ENCODE data around the gene CCDC47. TPM values are rescaled to one million over a fixed set of nuclear protein-coding genes. Genes with fewer than 3 reads are reported as not detected.

CCDC47 gene
- total and polyA plus RNA-seq, 2 experiments from 2014 or later: 38.5 to 61.9 TPM

DNA sequence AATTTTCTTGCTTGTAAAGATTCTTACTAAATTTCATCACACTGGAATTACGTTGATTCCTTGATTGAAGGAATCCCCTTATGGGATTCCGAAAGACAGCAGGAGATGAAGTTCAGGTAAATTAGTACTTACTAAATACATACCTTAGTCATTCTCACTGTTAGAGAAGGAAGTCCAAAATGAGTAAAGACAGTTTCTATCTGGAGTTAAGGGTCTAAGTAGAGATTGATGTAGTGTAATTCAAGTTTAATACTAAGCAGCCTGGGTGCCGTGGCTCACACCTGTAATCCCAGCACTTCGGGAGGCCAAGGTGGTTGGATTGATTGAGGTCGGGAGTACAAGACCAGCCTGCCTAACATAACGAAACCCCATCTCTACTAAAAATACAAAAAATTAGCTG lies 10.1 kb upstream of the CCDC47 start:
- no peak overlapping the region for H3K27ac ChIP-seq (ENCODE audit: low read depth)
- H2AFZ ChIP-seq: no peak overlapping the region
- Mint-ChIP-seq H3K4me3 (no peak overlapping the region), H3K27me3 (ENCODE audit: insufficient read depth, low read depth, poor library complexity) (no peaks in the 10 kb centered on the region), H3K4me1 (peaks cover 8% of the 10 kb centered on the region; the same call in 2 of the 3 replicates), H3K36me3 (ENCODE audit: low read depth) (peaks cover 52% of the 10 kb centered on the region), H3K9me3 (no peaks in the 10 kb centered on the region; the same call in 2 of the 3 replicates), H3K27ac (no peak overlapping the region)
- 0 out of 2 replicates have a peak, but pooled peaks cover 6% of the 10 kb centered on the region for H3F3A ChIP-seq (replicated peaks; ENCODE audit: low read depth)
- no peaks in the 10 kb centered on the region for H3K27me3 ChIP-seq (ENCODE audit: insufficient read depth)
- peaks cover 79% of the 10 kb centered on the region for H4K20me1 ChIP-seq (replicated peaks; ENCODE audit: insufficient read depth)
- TF ChIP-seq NANOG (IDR thresholded peaks at IDR 0.05; ENCODE audit: borderline replicate concordance) (no peak), CREB1 (CRISPR knock-in tag; IDR thresholded peaks at IDR 0.05; ENCODE audit: low read depth) (no peak), EZH2phosphoT487 (IDR thresholded peaks at IDR 0.05; ENCODE audit: unreplicated experiment) (no peak), ZNF331 (CRISPR knock-in tag; IDR thresholded peaks at IDR 0.05; ENCODE audit: low read depth) (no peak), EZH2 (IDR thresholded peaks at IDR 0.05; ENCODE audit: low read depth, unreplicated experiment) (no peak), ZNF114 (CRISPR knock-in tag; IDR thresholded peaks at IDR 0.05) (no peak), JUNB (IDR thresholded peaks at IDR 0.05; ENCODE audit: unreplicated experiment) (no peak), STAT1 (IDR thresholded peaks at IDR 0.05; ENCODE audit: unreplicated experiment) (no peak)
- TF ChIP-seq, protein P1, sequence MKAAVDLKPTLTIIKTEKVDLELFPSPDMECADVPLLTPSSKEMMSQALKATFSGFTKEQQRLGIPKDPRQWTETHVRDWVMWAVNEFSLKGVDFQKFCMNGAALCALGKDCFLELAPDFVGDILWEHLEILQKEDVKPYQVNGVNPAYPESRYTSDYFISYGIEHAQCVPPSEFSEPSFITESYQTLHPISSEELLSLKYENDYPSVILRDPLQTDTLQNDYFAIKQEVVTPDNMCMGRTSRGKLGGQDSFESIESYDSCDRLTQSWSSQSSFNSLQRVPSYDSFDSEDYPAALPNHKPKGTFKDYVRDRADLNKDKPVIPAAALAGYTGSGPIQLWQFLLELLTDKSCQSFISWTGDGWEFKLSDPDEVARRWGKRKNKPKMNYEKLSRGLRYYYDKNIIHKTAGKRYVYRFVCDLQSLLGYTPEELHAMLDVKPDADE (IDR thresholded peaks at IDR 0.05): no peak
- TF ChIP-seq, protein P2, sequence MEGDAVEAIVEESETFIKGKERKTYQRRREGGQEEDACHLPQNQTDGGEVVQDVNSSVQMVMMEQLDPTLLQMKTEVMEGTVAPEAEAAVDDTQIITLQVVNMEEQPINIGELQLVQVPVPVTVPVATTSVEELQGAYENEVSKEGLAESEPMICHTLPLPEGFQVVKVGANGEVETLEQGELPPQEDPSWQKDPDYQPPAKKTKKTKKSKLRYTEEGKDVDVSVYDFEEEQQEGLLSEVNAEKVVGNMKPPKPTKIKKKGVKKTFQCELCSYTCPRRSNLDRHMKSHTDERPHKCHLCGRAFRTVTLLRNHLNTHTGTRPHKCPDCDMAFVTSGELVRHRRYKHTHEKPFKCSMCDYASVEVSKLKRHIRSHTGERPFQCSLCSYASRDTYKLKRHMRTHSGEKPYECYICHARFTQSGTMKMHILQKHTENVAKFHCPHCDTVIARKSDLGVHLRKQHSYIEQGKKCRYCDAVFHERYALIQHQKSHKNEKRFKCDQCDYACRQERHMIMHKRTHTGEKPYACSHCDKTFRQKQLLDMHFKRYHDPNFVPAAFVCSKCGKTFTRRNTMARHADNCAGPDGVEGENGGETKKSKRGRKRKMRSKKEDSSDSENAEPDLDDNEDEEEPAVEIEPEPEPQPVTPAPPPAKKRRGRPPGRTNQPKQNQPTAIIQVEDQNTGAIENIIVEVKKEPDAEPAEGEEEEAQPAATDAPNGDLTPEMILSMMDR (conservative IDR thresholded peaks at IDR 0.05; ENCODE audit: low read depth in 2 of 2): no peak
- TF ChIP-seq, protein P3, sequence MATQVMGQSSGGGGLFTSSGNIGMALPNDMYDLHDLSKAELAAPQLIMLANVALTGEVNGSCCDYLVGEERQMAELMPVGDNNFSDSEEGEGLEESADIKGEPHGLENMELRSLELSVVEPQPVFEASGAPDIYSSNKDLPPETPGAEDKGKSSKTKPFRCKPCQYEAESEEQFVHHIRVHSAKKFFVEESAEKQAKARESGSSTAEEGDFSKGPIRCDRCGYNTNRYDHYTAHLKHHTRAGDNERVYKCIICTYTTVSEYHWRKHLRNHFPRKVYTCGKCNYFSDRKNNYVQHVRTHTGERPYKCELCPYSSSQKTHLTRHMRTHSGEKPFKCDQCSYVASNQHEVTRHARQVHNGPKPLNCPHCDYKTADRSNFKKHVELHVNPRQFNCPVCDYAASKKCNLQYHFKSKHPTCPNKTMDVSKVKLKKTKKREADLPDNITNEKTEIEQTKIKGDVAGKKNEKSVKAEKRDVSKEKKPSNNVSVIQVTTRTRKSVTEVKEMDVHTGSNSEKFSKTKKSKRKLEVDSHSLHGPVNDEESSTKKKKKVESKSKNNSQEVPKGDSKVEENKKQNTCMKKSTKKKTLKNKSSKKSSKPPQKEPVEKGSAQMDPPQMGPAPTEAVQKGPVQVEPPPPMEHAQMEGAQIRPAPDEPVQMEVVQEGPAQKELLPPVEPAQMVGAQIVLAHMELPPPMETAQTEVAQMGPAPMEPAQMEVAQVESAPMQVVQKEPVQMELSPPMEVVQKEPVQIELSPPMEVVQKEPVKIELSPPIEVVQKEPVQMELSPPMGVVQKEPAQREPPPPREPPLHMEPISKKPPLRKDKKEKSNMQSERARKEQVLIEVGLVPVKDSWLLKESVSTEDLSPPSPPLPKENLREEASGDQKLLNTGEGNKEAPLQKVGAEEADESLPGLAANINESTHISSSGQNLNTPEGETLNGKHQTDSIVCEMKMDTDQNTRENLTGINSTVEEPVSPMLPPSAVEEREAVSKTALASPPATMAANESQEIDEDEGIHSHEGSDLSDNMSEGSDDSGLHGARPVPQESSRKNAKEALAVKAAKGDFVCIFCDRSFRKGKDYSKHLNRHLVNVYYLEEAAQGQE (IDR thresholded peaks at IDR 0.05; ENCODE audit: unreplicated experiment): no peak
- TF ChIP-seq, protein P4, sequence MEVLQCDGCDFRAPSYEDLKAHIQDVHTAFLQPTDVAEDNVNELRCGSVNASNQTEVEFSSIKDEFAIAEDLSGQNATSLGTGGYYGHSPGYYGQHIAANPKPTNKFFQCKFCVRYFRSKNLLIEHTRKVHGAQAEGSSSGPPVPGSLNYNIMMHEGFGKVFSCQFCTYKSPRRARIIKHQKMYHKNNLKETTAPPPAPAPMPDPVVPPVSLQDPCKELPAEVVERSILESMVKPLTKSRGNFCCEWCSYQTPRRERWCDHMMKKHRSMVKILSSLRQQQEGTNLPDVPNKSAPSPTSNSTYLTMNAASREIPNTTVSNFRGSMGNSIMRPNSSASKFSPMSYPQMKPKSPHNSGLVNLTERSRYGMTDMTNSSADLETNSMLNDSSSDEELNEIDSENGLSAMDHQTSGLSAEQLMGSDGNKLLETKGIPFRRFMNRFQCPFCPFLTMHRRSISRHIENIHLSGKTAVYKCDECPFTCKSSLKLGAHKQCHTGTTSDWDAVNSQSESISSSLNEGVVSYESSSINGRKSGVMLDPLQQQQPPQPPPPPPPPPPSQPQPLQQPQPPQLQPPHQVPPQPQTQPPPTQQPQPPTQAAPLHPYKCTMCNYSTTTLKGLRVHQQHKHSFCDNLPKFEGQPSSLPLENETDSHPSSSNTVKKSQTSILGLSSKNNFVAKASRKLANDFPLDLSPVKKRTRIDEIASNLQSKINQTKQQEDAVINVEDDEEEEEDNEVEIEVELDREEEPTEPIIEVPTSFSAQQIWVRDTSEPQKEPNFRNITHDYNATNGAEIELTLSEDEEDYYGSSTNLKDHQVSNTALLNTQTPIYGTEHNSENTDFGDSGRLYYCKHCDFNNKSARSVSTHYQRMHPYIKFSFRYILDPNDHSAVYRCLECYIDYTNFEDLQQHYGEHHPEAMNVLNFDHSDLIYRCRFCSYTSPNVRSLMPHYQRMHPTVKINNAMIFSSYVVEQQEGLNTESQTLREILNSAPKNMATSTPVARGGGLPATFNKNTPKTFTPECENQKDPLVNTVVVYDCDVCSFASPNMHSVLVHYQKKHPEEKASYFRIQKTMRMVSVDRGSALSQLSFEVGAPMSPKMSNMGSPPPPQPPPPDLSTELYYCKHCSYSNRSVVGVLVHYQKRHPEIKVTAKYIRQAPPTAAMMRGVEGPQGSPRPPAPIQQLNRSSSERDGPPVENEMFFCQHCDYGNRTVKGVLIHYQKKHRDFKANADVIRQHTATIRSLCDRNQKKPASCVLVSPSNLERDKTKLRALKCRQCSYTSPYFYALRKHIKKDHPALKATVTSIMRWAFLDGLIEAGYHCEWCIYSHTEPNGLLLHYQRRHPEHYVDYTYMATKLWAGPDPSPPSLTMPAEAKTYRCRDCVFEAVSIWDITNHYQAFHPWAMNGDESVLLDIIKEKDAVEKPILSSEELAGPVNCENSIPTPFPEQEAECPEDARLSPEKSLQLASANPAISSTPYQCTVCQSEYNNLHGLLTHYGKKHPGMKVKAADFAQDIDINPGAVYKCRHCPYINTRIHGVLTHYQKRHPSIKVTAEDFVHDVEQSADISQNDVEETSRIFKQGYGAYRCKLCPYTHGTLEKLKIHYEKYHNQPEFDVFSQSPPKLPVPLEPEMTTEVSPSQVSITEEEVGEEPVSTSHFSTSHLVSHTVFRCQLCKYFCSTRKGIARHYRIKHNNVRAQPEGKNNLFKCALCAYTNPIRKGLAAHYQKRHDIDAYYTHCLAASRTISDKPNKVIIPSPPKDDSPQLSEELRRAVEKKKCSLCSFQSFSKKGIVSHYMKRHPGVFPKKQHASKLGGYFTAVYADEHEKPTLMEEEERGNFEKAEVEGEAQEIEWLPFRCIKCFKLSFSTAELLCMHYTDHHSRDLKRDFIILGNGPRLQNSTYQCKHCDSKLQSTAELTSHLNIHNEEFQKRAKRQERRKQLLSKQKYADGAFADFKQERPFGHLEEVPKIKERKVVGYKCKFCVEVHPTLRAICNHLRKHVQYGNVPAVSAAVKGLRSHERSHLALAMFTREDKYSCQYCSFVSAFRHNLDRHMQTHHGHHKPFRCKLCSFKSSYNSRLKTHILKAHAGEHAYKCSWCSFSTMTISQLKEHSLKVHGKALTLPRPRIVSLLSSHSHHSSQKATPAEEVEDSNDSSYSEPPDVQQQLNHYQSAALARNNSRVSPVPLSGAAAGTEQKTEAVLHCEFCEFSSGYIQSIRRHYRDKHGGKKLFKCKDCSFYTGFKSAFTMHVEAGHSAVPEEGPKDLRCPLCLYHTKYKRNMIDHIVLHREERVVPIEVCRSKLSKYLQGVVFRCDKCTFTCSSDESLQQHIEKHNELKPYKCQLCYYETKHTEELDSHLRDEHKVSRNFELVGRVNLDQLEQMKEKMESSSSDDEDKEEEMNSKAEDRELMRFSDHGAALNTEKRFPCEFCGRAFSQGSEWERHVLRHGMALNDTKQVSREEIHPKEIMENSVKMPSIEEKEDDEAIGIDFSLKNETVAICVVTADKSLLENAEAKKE (CRISPR knock-in tag; IDR thresholded peaks at IDR 0.05): no peak
- no peaks in the 10 kb centered on the region for H3K9me2 ChIP-seq (ENCODE audit: insufficient read depth)
- peaks cover 100% of the 10 kb centered on the region for H3K79me2 ChIP-seq (replicated peaks; ENCODE audit: insufficient read depth)
- ATAC-seq (no peak), DNase-seq (ENCODE audit: low spot score) (no peak)
- H3K36me3 ChIP-seq (ENCODE audit: insufficient read depth): peaks cover 24% of the 10 kb centered on the region
- no peak overlapping the region for H3K4me3 ChIP-seq
- H3K4me1 ChIP-seq (ENCODE audit: insufficient read depth): no peaks in the 10 kb centered on the region
- H3K4me2 ChIP-seq: no peak overlapping the region

All from GM23338 (cell line).